ENCODE data around the gene NCBP2L.

- no peak for TF ChIP-seq ZNF449 (tag by site-specific recombination; IDR thresholded peaks at IDR 0.05)
- TF ChIP-seq ELK4 (IDR thresholded peaks at IDR 0.05; ENCODE audit: borderline replicate concordance, low read depth, low read length) = no peak
- TF ChIP-seq ZNF121 (tag by site-specific recombination; IDR thresholded peaks at IDR 0.05) = no peak
- TF ChIP-seq ZNF174 (tag by site-specific recombination; IDR thresholded peaks at IDR 0.05) = no peak
- no peak for TF ChIP-seq CTCF (tag by site-specific recombination; IDR thresholded peaks at IDR 0.05)
- TF ChIP-seq KLF10 (tag by site-specific recombination; IDR thresholded peaks at IDR 0.05) = no peak
Observed at GRCh38 chrX:107773906-107774435, 3.6 kb upstream of the NCBP2L start.
